ENCODE data around the gene FAM131C.

The FAM131C gene

GRCh38 chr1:16017461-16018303 is 55.8 kb downstream of the FAM131C start, which contains the start of gene HSPB7:
TSS of gene HSPB7 (minus strand) at chr1:16018043. CDS start at chr1:16017963, 80 bp downstream.
- no peak for DNase-seq (ENCODE audit: low read depth in 2 of 3, low spot score in 1 of 3)

- no peak for DNase-seq (ENCODE audit: low read depth in 2 of 3, low spot score in 1 of 3)
Observed at GRCh38 chr1:16017076-16017460, 56.4 kb downstream of the FAM131C start.

- no peak for DNase-seq (ENCODE audit: low read depth in 2 of 3, low spot score in 1 of 3)
Observed at GRCh38 chr1:16015960-16016901, 57.2 kb downstream of the FAM131C start.

- no peak for DNase-seq (ENCODE audit: low read depth in 2 of 3, low spot score in 1 of 3)
Observed at GRCh38 chr1:16015491-16015890, 58.0 kb downstream of the FAM131C start.

DNA sequence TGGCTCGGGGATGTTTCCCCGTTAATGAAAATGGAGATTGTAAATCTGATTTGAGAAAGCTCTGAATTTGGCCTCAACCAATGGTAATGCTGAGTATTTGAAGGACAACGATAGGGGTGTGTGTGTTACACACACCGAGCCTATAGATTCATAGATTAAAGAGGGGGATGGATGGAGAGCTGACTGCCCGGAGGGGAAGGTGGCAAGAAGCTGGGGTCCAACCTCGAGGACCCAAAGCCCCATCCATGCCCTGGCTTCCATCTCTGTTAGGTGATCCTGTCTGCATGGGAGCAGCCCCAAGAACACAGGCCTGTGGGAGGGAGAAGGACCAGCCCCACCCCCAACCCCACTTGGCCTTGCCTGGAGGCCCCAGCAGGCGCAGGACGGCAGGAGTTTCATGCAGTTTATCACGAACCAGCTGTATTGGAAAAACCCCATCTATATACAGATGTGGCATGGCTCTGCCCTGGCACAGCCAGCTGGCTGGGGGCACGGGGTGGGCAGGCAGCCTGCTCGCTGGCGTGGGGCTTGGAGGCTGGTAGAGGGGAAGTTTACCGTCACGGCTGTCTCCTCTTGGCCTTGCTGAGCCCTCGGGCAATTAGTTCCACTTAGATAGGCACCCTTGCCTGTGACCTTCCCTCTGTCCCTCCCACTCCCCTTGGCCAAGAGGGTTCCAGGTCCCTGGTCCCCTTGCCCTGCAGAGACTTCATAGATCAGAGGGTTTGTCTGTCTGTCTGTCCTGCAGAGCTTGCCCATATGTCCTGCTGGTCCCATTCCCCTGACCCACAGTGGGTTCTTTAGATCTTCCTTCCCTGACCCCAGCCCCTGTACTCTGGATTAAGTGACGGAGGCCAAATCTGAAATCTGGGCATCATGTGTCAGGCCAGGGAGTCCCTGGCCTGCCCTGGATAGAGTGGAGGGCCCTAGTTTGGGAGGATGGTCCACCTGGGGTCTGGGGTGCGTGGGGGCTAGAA is 58.7 kb downstream of the FAM131C start:
- DNase-seq (ENCODE audit: low read depth in 2 of 3, low spot score in 1 of 3) = no peak

- DNase-seq (ENCODE audit: low read depth in 2 of 3, low spot score in 1 of 3) = no peak
Observed at GRCh38 chr1:16013908-16014258, 59.6 kb downstream of the FAM131C start.

DNA sequence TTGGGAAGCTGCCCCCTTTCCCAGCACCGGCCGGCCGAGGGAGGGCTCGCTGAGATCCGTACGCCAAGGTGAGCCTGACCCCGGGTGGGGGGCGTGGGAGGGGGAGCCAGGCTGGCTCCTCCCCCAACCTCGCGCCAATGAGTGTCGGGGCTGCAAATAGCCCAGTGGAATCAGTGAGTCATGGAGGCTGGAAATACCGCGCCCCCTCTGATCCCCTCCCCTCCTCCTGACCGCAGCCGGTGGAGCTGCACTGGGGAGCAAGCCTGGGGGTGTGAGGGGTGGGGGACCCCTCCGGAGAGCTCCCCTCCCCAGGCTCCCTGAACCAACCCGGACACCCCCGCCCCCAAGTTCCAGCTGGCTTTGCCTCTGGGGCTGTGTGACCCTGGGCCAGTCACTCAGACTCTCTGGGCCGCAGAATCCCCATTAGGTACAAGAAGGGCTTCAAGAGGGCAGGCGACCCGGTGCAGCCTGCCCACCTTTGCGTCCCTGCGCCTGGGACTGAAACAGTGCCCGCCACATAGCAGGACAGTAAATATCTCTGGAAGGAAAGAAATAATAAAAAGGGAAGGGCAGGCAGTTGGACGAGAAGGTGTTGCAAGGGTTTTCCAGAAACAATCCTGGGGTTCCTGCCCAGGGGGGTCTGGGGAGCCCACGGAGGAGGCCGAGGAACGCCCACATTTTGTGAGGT is 60.1 kb downstream of the FAM131C start:
- peak in 1 of 3 donors; percentile 25 for DNase-seq (ENCODE audit: low read depth in 2 of 3, low spot score in 1 of 3)

DNA sequence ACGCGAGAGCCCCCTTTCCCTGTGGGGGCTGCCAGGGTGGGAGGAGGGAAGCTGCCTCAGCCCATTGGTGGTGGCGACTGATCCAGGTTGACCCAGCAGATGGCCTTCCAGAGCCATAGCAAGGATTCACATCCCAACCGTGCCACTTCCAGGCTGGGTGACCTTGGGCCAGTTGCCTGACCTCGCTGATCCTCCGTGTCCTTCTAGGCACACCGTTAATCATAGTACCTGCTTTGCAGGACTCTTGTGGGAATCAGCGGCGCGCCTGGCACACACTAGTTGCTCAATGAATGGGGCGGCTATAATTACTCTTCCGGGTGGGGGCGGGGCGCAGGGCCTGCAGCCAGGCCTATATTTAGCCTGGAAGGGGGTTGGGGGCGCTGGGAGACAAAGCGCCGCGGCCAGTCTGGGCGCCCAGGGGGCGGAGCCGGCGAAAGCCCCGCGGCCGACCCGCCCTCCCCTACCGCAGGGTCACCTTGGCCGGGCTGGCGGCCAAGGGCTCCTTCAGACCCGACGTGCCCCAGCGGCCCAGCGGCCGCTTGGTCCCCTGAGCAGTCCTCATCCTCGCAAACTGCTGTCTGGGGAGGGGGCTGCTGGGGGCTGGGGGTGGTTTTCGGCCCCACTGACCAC is 60.7 kb downstream of the FAM131C start:
- no peak for DNase-seq (ENCODE audit: low read depth in 2 of 3, low spot score in 1 of 3)

DNA sequence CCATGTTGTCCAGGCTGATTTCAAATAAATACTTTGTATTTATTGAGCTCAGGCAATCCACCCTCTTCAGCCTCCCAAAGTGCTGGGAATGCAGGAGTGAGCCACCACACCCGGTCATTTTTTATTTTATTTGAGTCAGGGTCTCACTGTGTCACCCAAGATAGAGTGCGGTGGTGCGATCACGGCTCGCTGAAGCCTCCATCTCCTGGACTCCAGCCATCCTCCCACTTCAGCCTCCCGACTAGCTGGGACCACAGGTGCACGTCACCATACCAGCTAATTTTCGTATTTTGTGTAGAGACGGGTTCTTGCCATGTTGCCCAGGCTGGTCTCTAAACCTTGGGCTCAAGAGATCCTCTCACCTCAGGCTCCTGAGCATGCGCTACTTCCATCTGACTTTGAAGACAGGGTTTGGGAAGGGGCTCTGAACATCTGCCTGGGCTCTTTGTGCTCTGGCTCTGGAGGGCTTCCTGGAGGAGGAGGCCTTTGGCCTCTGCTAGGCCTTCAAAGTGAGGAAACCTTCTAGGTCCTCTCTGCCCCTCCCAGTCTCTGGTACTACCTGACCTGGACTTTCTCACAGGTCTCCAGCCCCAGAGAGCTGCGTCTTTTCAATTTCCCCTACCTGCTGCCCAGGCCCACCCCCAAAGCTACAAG is 61.4 kb downstream of the FAM131C start:
- DNase-seq (ENCODE audit: low read depth in 2 of 3, low spot score in 1 of 3) = no peak

- no peak for DNase-seq (ENCODE audit: low read depth in 2 of 3, low spot score in 1 of 3)
Observed at GRCh38 chr1:16010837-16011236, 62.6 kb downstream of the FAM131C start.

DNA sequence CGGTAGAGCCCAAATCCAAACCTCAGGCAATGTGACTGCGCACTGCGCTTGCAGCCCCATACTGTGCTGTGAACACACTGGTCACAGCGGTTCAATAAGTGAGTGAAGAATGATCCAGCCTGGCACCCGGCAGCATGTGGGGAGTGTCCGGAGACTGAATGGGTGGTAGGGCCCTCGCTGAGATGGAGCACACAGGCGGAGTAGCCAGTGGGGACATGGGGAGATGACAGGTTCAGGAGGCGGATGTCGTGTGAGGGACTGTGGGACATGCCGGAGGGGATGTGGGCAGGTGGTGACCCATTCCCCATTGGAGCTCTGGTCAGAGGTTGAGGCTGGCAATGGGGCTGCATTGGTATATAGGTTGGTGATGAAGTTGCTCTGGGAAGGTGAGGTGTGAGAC is 63.8 kb downstream of the FAM131C start:
- DNase-seq (ENCODE audit: low read depth in 2 of 3, low spot score in 1 of 3) = no peak

- DNase-seq (ENCODE audit: low read depth in 2 of 3, low spot score in 1 of 3) = peak; percentile 51 to 82 (median 56)
Observed at GRCh38 chr1:16009030-16009460, 64.4 kb downstream of the FAM131C start.
